AG04449 (cell line): ENCODE measurements around the gene UBALD1.

ENCODE experiments used
- CTCF ChIA-PET: fragments of 350-600 bp; formaldehyde crosslinking; extraction: SDS; loops from one replicate; lab custom pipeline; 2021; ENCODE audit warnings: antibody characterized with exemption; lab: Yijun Ruan, JAX
- POLR2A ChIA-PET: fragments of 400-600, 350-600 bp; formaldehyde crosslinking; extraction: SDS; loops from one replicate; lab custom pipeline; 2020; ENCODE audit warnings: antibody characterized with exemption, inconsistent platforms; lab: Yijun Ruan, JAX
- DNase-seq: peaks from one replicate; pipeline ENCODE4 v3.0.0-alpha.2; 2010; ENCODE audit warnings: low read depth, low spot score
- H3K4me3 ChIP-seq: 2 replicates; pipeline ENCODE4 v1.5.1; 2011; ENCODE audit warnings: low read depth, mild to moderate bottlenecking, control low read depth, low read length
- TF ChIP-seq, protein P1 (sequence below): IDR thresholded peaks from one replicate; pipeline ENCODE4 v1.5.1; 2011; ENCODE audit warnings: mild to moderate bottlenecking, moderate library complexity, low read length, control low read depth, inconsistent platforms; ENCODE audit not compliant: insufficient read depth; ENCODE audit errors: missing control alignments

The UBALD1 gene

DNA sequence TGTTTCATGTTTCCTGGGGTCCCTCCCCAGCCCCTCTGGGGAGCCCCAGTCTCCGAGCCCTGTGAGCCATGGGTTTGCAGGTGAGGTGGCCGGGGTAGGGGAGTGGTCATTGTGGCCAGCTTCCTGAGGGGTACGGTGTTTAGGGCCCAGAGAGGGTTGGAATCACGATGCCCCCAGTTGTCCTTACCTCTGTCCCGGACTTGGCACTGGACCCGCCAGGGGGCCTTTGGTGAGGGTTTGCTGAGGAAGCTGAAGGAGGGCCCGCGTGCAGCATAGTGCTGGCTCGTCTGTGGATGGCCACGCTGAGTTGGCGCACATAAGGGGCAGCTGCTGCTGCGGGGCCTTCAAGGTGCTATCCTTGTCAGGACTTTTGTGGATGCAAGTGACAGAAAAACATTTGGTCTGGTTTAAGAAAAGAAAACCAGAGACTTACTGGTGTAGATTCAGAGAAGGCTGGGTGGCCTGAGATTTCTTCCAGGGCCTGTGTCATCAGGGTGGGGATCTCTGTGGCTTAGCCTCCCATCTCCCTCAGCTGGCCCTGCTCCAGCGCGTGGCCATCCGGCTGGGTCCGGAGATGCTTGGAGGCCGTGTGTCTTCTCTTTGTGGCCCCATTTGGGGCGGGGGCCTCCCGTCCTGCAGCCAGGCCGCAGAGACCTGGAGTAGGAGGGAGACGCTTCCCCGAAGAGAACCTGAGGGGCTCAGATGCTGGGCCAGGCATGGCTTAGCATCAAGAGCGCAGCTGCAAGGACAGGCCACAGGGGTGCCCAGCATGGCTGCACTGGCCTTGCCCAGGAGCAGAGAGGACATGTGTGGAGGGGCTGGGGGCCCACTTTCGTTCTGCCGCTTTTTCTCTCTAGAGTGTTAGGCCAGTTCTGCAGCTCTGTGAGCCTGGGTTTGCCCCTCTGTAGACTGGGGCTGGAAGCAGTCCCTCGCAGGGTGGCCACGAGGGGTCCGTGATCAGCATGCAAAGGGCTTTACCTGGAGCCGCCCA lies 45.0 kb upstream of the UBALD1 start:
- no peak for DNase-seq
- POLR2A ChIA-PET: no interaction called here
- no peak overlapping the region for H3K4me3 ChIP-seq
- CTCF ChIA-PET: interaction anchor here (0.7 to 2.2 kb wide), 5 partner anchors 9 to 36 kb away, joined by 3 to 17 read pairs (median 4); partner anchors contain the start of gene MGRN1
- TF ChIP-seq, protein P1, sequence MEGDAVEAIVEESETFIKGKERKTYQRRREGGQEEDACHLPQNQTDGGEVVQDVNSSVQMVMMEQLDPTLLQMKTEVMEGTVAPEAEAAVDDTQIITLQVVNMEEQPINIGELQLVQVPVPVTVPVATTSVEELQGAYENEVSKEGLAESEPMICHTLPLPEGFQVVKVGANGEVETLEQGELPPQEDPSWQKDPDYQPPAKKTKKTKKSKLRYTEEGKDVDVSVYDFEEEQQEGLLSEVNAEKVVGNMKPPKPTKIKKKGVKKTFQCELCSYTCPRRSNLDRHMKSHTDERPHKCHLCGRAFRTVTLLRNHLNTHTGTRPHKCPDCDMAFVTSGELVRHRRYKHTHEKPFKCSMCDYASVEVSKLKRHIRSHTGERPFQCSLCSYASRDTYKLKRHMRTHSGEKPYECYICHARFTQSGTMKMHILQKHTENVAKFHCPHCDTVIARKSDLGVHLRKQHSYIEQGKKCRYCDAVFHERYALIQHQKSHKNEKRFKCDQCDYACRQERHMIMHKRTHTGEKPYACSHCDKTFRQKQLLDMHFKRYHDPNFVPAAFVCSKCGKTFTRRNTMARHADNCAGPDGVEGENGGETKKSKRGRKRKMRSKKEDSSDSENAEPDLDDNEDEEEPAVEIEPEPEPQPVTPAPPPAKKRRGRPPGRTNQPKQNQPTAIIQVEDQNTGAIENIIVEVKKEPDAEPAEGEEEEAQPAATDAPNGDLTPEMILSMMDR: no peak

DNA sequence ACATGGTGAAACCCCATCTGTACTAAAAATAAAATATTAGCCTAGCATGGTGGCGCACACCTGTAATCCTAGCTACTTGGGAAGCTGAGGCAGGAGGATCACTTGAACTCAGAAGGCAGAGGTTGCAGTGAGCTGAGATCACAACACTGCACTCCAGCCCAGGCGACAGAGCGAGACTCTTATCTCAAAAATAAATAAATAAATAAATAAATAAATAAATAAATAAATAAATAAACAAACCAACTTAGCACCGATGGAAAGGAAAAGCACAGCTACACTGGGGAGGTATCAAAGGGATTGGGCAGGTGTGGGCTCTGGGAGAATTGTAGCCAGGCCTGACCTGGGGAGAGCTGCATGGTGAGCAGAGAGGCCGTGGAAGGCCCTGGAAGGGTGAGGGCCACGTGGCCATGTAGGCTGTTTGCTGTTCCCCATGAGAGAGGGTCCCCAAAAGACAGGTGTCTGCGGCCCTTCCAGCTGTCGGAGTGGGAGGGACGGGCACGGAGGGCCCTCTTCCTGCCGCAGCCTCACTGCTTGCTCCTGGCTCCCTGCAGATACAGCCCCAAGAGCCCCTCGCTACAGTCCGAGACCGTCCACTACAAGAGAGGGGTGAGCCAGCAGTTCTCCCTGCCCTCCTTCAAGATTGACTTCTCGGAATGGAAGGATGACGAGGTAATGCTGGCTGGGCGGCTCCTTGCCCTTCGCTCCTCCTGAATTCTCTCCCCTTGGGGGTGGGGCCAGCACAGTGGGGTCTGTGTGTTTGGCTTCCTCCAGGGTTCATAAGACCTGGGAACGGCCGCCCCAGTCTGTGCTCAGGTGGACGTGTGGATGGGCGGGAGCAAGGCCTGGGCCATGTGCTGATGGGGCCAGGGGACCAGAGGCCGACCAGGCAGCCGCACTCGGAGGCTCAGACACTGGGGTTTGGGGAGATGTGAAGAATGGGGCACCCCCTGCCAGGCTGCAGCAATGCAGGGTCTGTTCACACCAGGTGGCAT lies 42.3 kb upstream of the UBALD1 start:
- TF ChIP-seq, protein P1: no peak
- no peak overlapping the region for H3K4me3 ChIP-seq
- no peak for DNase-seq
- ChIA-PET POLR2A (no interaction called here), CTCF (interaction anchor here (1.0 kb wide), 1 partner anchor 32 kb away, joined by 4 read pairs; the partner anchor contains the start of gene MGRN1)

DNA sequence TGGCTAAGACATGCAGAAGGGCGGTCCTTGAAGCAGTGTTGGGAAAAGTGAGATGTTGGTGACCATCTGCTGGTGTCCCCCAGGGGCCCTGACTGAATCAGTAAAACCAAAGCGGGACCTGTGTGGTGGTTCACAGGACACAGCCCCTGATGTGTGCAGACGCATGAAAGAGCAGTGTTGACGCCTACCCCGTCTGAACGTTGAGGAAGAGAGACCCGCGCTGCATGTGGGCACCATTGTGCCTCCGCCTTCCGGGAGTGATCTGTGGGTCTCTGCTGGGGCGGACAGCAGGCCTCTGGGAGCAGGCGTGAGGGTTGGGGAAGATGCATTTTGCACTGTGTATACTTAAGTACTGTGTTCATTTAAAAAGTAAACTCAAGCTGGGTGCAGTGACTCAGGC lies 41.5 kb upstream of the UBALD1 start:
- ChIA-PET POLR2A (no interaction called here), CTCF (interaction anchor here (1.0 kb wide), 1 partner anchor 32 kb away, joined by 4 read pairs; the partner anchor contains the start of gene MGRN1)
- DNase-seq: no peak
- TF ChIP-seq, protein P1: no peak
- no peak overlapping the region for H3K4me3 ChIP-seq

GRCh38 chr16:4655801-4656200 lies 41.1 kb upstream of the UBALD1 start:
- CTCF ChIA-PET: no interaction called here

DNA sequence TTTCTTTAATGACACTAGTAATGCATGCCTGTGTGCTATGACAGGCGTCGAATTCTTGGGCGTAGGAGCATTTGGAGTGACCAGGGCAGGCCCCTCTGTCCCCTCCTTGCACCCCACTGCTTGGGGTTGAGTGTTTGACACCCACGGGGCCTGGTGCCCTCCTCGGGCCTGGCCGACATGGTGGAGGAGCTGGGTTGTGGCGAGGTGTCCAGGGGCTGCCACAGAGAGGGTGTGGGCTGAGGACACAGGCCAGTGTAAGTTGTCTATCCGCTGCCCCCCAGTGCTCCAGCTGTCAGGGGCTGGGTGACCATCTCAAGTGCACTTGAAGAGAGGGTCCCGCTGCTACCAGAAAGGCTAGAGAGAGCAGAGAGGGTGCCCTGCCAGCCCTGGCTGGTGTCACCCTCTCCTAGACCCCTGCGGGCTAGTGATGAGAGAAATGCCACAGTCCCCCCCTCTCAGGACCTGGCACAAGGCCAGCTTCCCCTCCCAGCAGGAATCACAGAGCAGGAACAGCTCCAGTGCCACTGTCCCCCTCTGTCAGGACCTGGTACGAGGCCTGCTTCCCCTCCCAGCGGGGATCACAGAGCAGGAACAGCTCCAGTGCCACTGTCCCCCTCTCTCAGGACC lies 40.4 kb upstream of the UBALD1 start:
- ChIA-PET POLR2A (no interaction called here), CTCF (no interaction called here)
- TF ChIP-seq, protein P1: no peak
- H3K4me3 ChIP-seq: no peak overlapping the region
- DNase-seq: no peak

More at GRCh38 chr16:4655801-4656200, 41.1 kb upstream of the UBALD1 start:
- POLR2A ChIA-PET: no interaction called here
- TF ChIP-seq, protein P1: no peak
- no peak overlapping the region for H3K4me3 ChIP-seq
- no peak for DNase-seq
